Dendritic cell treated with granulocyte-macrophage colony-stimulating factor and Interleukin-4, amounts not matched to agents 40 ng/mL and 50 ng/mL, for 4 days (primary cell): ENCODE data around the gene HSPA2.
"Not testable (repeated sequence)": the region's sequence is repeated elsewhere in the genome, so short reads cannot be mapped to it uniquely, and the experiment has no call there.

Experiments
- H3K27ac Mint-ChIP-seq: one replicate; pipeline ENCODE4 v1.8.0; 2022; ENCODE audit warnings: mild to moderate bottlenecking, mixed read lengths
- H3K27me3 Mint-ChIP-seq: one replicate; pipeline ENCODE4 v1.8.0; 2022; ENCODE audit warnings: mild to moderate bottlenecking, mixed read lengths
- H3K36me3 Mint-ChIP-seq: one replicate; pipeline ENCODE4 v1.8.0; 2022; ENCODE audit warnings: low read depth, mixed read lengths
- H3K4me1 Mint-ChIP-seq: one replicate; pipeline ENCODE4 v1.8.0; 2022; ENCODE audit warnings: low read depth, mixed read lengths
- H3K4me3 Mint-ChIP-seq: one replicate; pipeline ENCODE4 v1.8.0; 2022; ENCODE audit warnings: mild to moderate bottlenecking, moderate library complexity, mixed read lengths
- H3K9me3 Mint-ChIP-seq: one replicate; pipeline ENCODE4 v1.8.0; 2022; ENCODE audit warnings: mixed read lengths
- intact Hi-C: fragments of 100-400 bp; cut with micrococcal nuclease; formaldehyde crosslinking; loops from one replicate; pipeline ENCODE4 v1.15.0; 2022

The HSPA2 gene

GRCh38 chr14:64556526-64556925, 16.0 kb downstream of the HSPA2 start:
- peaks cover 22% of the 10 kb centered on the region for H3K27me3 Mint-ChIP-seq
- no peaks in the 10 kb centered on the region for H3K36me3 Mint-ChIP-seq
- no peaks in the 10 kb centered on the region for H3K9me3 Mint-ChIP-seq
- intact Hi-C loops = no loop called here
- no peaks in the 10 kb centered on the region for H3K4me1 Mint-ChIP-seq
- H3K4me3 Mint-ChIP-seq = no peak overlapping the region
- no peak overlapping the region for H3K27ac Mint-ChIP-seq

- intact Hi-C loops, H3K4me1 Mint-ChIP-seq, H3K27me3 Mint-ChIP-seq, H3K27ac Mint-ChIP-seq, H3K36me3 Mint-ChIP-seq, H3K4me3 Mint-ChIP-seq, H3K9me3 Mint-ChIP-seq: not testable (repeated sequence)
These were observed 17.7 kb downstream of the HSPA2 start for GRCh38 chr14:64558216-64558615.

- no peak overlapping the region for H3K27ac Mint-ChIP-seq
- H3K27me3 Mint-ChIP-seq = peaks cover 4% of the 10 kb centered on the region
- intact Hi-C loops = no loop called here
- H3K36me3 Mint-ChIP-seq = no peaks in the 10 kb centered on the region
- H3K9me3 Mint-ChIP-seq = no peaks in the 10 kb centered on the region
- H3K4me1 Mint-ChIP-seq = no peaks in the 10 kb centered on the region
- H3K4me3 Mint-ChIP-seq = no peak overlapping the region
These were observed 21.1 kb downstream of the HSPA2 start for GRCh38 chr14:64561631-64562030.

- intact Hi-C loops = no loop called here
- no peaks in the 10 kb centered on the region for H3K9me3 Mint-ChIP-seq
- no peaks in the 10 kb centered on the region for H3K4me1 Mint-ChIP-seq
- H3K36me3 Mint-ChIP-seq = no peaks in the 10 kb centered on the region
- no peak overlapping the region for H3K27ac Mint-ChIP-seq
- H3K4me3 Mint-ChIP-seq = no peak overlapping the region
- H3K27me3 Mint-ChIP-seq = peaks cover 4% of the 10 kb centered on the region
These were observed 21.9 kb downstream of the HSPA2 start for GRCh38 chr14:64562436-64562835.

- Mint-ChIP-seq H3K27ac (no peak overlapping the region), H3K4me1 (no peaks in the 10 kb centered on the region), H3K36me3 (no peaks in the 10 kb centered on the region), H3K4me3 (no peak overlapping the region), H3K27me3 (peaks cover 4% of the 10 kb centered on the region), H3K9me3 (no peaks in the 10 kb centered on the region)
- intact Hi-C loops = no loop called here
These were observed 23.2 kb downstream of the HSPA2 start for GRCh38 chr14:64563696-64564095.

GRCh38 chr14:64566651-64567122, 26.1 kb downstream of the HSPA2 start:
- no peaks in the 10 kb centered on the region for H3K9me3 Mint-ChIP-seq
- peaks cover 4% of the 10 kb centered on the region for H3K27me3 Mint-ChIP-seq
- no peaks in the 10 kb centered on the region for H3K36me3 Mint-ChIP-seq
- H3K27ac Mint-ChIP-seq = no peak overlapping the region
- intact Hi-C loops = no loop called here
- no peaks in the 10 kb centered on the region for H3K4me1 Mint-ChIP-seq
- no peak overlapping the region for H3K4me3 Mint-ChIP-seq

- Mint-ChIP-seq H3K4me1 (no peaks in the 10 kb centered on the region), H3K27me3 (peaks cover 4% of the 10 kb centered on the region), H3K36me3 (no peaks in the 10 kb centered on the region), H3K27ac (no peak overlapping the region), H3K9me3 (no peaks in the 10 kb centered on the region), H3K4me3 (no peak overlapping the region)
- intact Hi-C loops = no loop called here
These were observed 28.6 kb downstream of the HSPA2 start for GRCh38 chr14:64569138-64569631.

- H3K27me3 Mint-ChIP-seq, H3K9me3 Mint-ChIP-seq, H3K36me3 Mint-ChIP-seq, intact Hi-C loops, H3K4me1 Mint-ChIP-seq, H3K27ac Mint-ChIP-seq, H3K4me3 Mint-ChIP-seq: not testable (repeated sequence)
These were observed 29.1 kb downstream of the HSPA2 start for GRCh38 chr14:64569646-64570045.

GRCh38 chr14:64572386-64573104, 32.0 kb downstream of the HSPA2 start:
- no peaks in the 10 kb centered on the region for H3K4me1 Mint-ChIP-seq
- H3K27ac Mint-ChIP-seq = no peak overlapping the region
- intact Hi-C loops = no loop called here
- H3K27me3 Mint-ChIP-seq = no peaks in the 10 kb centered on the region
- no peak overlapping the region for H3K4me3 Mint-ChIP-seq
- H3K36me3 Mint-ChIP-seq = no peaks in the 10 kb centered on the region
- H3K9me3 Mint-ChIP-seq = no peaks in the 10 kb centered on the region

GRCh38 chr14:64573109-64573508, 32.6 kb downstream of the HSPA2 start:
- Mint-ChIP-seq H3K36me3 (no peaks in the 10 kb centered on the region), H3K9me3 (no peaks in the 10 kb centered on the region), H3K4me3 (no peak overlapping the region), H3K27ac (no peak overlapping the region), H3K27me3 (no peaks in the 10 kb centered on the region), H3K4me1 (no peaks in the 10 kb centered on the region)
- intact Hi-C loops = no loop called here

GRCh38 chr14:64574371-64575107, 34.0 kb downstream of the HSPA2 start:
- Mint-ChIP-seq H3K36me3 (no peaks in the 10 kb centered on the region), H3K4me1 (no peaks in the 10 kb centered on the region), H3K4me3 (no peak overlapping the region), H3K9me3 (no peaks in the 10 kb centered on the region), H3K27ac (no peak overlapping the region), H3K27me3 (no peaks in the 10 kb centered on the region)
- intact Hi-C loops = no loop called here

GRCh38 chr14:64577211-64577610, 36.7 kb downstream of the HSPA2 start:
- H3K27me3 Mint-ChIP-seq = no peaks in the 10 kb centered on the region
- H3K4me3 Mint-ChIP-seq = no peak overlapping the region
- no peak overlapping the region for H3K27ac Mint-ChIP-seq
- no peaks in the 10 kb centered on the region for H3K36me3 Mint-ChIP-seq
- no peaks in the 10 kb centered on the region for H3K4me1 Mint-ChIP-seq
- H3K9me3 Mint-ChIP-seq = no peaks in the 10 kb centered on the region
- intact Hi-C loops = no loop called here

- no peak overlapping the region for H3K4me3 Mint-ChIP-seq
- intact Hi-C loops = no loop called here
- no peaks in the 10 kb centered on the region for H3K9me3 Mint-ChIP-seq
- no peak overlapping the region for H3K27ac Mint-ChIP-seq
- no peaks in the 10 kb centered on the region for H3K27me3 Mint-ChIP-seq
- no peaks in the 10 kb centered on the region for H3K36me3 Mint-ChIP-seq
- no peaks in the 10 kb centered on the region for H3K4me1 Mint-ChIP-seq
These were observed 39.9 kb downstream of the HSPA2 start for GRCh38 chr14:64580467-64580866.

GRCh38 chr14:64581363-64581762, 40.8 kb downstream of the HSPA2 start:
- Mint-ChIP-seq H3K9me3 (no peaks in the 10 kb centered on the region), H3K27me3 (no peaks in the 10 kb centered on the region), H3K27ac (no peak overlapping the region), H3K4me1 (no peaks in the 10 kb centered on the region), H3K36me3 (no peaks in the 10 kb centered on the region), H3K4me3 (no peak overlapping the region)
- intact Hi-C loops = no loop called here
